Subcutaneous abdominal adipose tissue (tissue), 5 donors: ENCODE data around the gene MAPK7.
"Not testable (repeated sequence)": the region's sequence is repeated elsewhere in the genome, so short reads cannot be mapped to it uniquely, and the experiment has no call there.

Experiments
- H3K27ac ChIP-seq: one replicate; pipeline ENCODE4 v1.7.0; 2013; ENCODE audit warnings: low read depth, mild to moderate bottlenecking, inconsistent platforms, low read length, moderate library complexity
- H3K27me3 ChIP-seq, 5 donors: one replicate each; pipeline ENCODE4 v1.7.0; 2013; ENCODE audit warnings: low read length in 5 of 5, inconsistent platforms in 1 of 5; ENCODE audit not compliant: control insufficient read depth in 5 of 5, insufficient read depth in 4 of 5
- H3K36me3 ChIP-seq, 5 donors: one replicate each; pipeline ENCODE4 v1.7.0; 2013; ENCODE audit warnings: low read length in 5 of 5; ENCODE audit not compliant: control insufficient read depth in 5 of 5, insufficient read depth in 5 of 5
- H3K4me1 ChIP-seq, 5 donors: one replicate each; pipeline ENCODE4 v1.7.0; 2013; ENCODE audit warnings: low read length in 5 of 5, mild to moderate bottlenecking in 3 of 5, moderate library complexity in 1 of 5; ENCODE audit not compliant: control insufficient read depth in 5 of 5, insufficient read depth in 5 of 5
- H3K4me3 ChIP-seq, 5 donors: one replicate each; pipeline ENCODE4 v1.7.0; 2013; ENCODE audit warnings: low read length in 5 of 5, low read depth in 1 of 5
- H3K9ac ChIP-seq, 5 donors: one replicate each; pipeline ENCODE4 v1.7.0; 2013; ENCODE audit warnings: low read length in 5 of 5, mild to moderate bottlenecking in 4 of 5, moderate library complexity in 3 of 5
- H3K9me3 ChIP-seq, 5 donors: one replicate each; pipeline ENCODE4 v1.7.0; 2013; ENCODE audit warnings: low read length in 5 of 5; ENCODE audit not compliant: control insufficient read depth in 5 of 5
- donor health status: healthy.
- donor health status: healthy.
- donor health status: healthy.
- donor health status: healthy.
- donor health status: healthy.

The MAPK7 gene

GRCh38 chr17:19348081-19348650, 30.1 kb upstream of the MAPK7 start:
- no peaks in the 10 kb centered on the region for H3K36me3 ChIP-seq
- peaks cover 20 to 40% (median 40%) of the 10 kb centered on the region in 5 donors for H3K4me1 ChIP-seq
- no peaks in the 10 kb centered on the region for H3K9me3 ChIP-seq
- no peak overlapping the region for H3K27ac ChIP-seq
- H3K27me3 ChIP-seq, result no peaks in the 10 kb centered on the region
- no peak overlapping the region for H3K4me3 ChIP-seq
- no peak overlapping the region for H3K9ac ChIP-seq

- no peak overlapping the region for H3K27ac ChIP-seq
- H3K4me1 ChIP-seq, result peaks cover 20 to 38% (median 37%) of the 10 kb centered on the region in 5 donors
- H3K9ac ChIP-seq, result no peak overlapping the region
- H3K27me3 ChIP-seq, result no peaks in the 10 kb centered on the region
- no peak overlapping the region for H3K4me3 ChIP-seq
- H3K9me3 ChIP-seq, result no peaks in the 10 kb centered on the region
- no peaks in the 10 kb centered on the region for H3K36me3 ChIP-seq
Observed at GRCh38 chr17:19348806-19349205, 29.5 kb upstream of the MAPK7 start.

GRCh38 chr17:19353401-19353800, 24.9 kb upstream of the MAPK7 start:
- H3K27ac ChIP-seq, H3K36me3 ChIP-seq, H3K4me3 ChIP-seq, H3K9me3 ChIP-seq, H3K9ac ChIP-seq, H3K4me1 ChIP-seq, H3K27me3 ChIP-seq: not testable (repeated sequence)

- Histone ChIP-seq H3K9me3 (no peaks in the 10 kb centered on the region), H3K27ac (no peak overlapping the region), H3K27me3 (no peaks in the 10 kb centered on the region), H3K9ac (no peak overlapping the region), H3K36me3 (peaks cover 0 to 4% (median 3%) of the 10 kb centered on the region in 5 donors), H3K4me1 (peaks cover 0 to 4% (median 3%) of the 10 kb centered on the region in 5 donors), H3K4me3 (no peak overlapping the region)
Observed at GRCh38 chr17:19354748-19355147, 23.6 kb upstream of the MAPK7 start.

GRCh38 chr17:19357351-19357750, 20.9 kb upstream of the MAPK7 start:
- Histone ChIP-seq H3K27ac (no peak overlapping the region), H3K36me3 (peaks cover 0 to 4% (median 3%) of the 10 kb centered on the region in 5 donors), H3K9ac (no peak overlapping the region), H3K27me3 (no peaks in the 10 kb centered on the region), H3K9me3 (no peaks in the 10 kb centered on the region), H3K4me3 (no peak overlapping the region), H3K4me1 (peaks cover 2 to 11% (median 10%) of the 10 kb centered on the region in 5 donors)

GRCh38 chr17:19357761-19358160, 20.5 kb upstream of the MAPK7 start:
- Histone ChIP-seq H3K36me3 (peaks cover 0 to 4% (median 3%) of the 10 kb centered on the region in 5 donors), H3K9ac (no peak overlapping the region), H3K27me3 (no peaks in the 10 kb centered on the region), H3K4me3 (no peak overlapping the region), H3K4me1 (peaks cover 2 to 12% (median 11%) of the 10 kb centered on the region in 5 donors), H3K27ac (no peak overlapping the region), H3K9me3 (no peaks in the 10 kb centered on the region)

- Histone ChIP-seq H3K9me3 (no peaks in the 10 kb centered on the region), H3K27me3 (no peaks in the 10 kb centered on the region), H3K36me3 (peaks cover 0 to 4% (median 3%) of the 10 kb centered on the region in 5 donors), H3K27ac (no peak overlapping the region), H3K4me3 (no peak overlapping the region), H3K4me1 (peaks cover 2 to 19% (median 15%) of the 10 kb centered on the region in 5 donors), H3K9ac (no peak overlapping the region)
Observed at GRCh38 chr17:19359151-19359550, 19.1 kb upstream of the MAPK7 start.

- no peak overlapping the region for H3K9ac ChIP-seq
- peaks cover 2 to 19% (median 15%) of the 10 kb centered on the region in 5 donors for H3K4me1 ChIP-seq
- H3K4me3 ChIP-seq, result no peak overlapping the region
- H3K27me3 ChIP-seq, result no peaks in the 10 kb centered on the region
- H3K36me3 ChIP-seq, result peaks cover 0 to 4% (median 3%) of the 10 kb centered on the region in 5 donors
- no peak overlapping the region for H3K27ac ChIP-seq
- H3K9me3 ChIP-seq, result no peaks in the 10 kb centered on the region
Observed at GRCh38 chr17:19359856-19360255, 18.4 kb upstream of the MAPK7 start.

- H3K27me3 ChIP-seq, result no peaks in the 10 kb centered on the region
- H3K9me3 ChIP-seq, result no peaks in the 10 kb centered on the region
- H3K27ac ChIP-seq, result no peak overlapping the region
- no peak overlapping the region for H3K4me3 ChIP-seq
- no peak overlapping the region for H3K9ac ChIP-seq
- peaks cover 2 to 19% (median 15%) of the 10 kb centered on the region in 5 donors for H3K4me1 ChIP-seq
- peaks cover 0 to 4% (median 3%) of the 10 kb centered on the region in 5 donors for H3K36me3 ChIP-seq
Observed at GRCh38 chr17:19360772-19361171, 17.5 kb upstream of the MAPK7 start.

GRCh38 chr17:19361326-19361725, 17.0 kb upstream of the MAPK7 start:
- peak overlapping the region in 1 of 5 donors; percentile 22 for H3K9ac ChIP-seq

More at GRCh38 chr17:19361326-19361725, 17.0 kb upstream of the MAPK7 start:
- Histone ChIP-seq H3K4me1 (peaks cover 2 to 19% (median 15%) of the 10 kb centered on the region in 5 donors), H3K36me3 (peaks cover 0 to 4% (median 3%) of the 10 kb centered on the region in 5 donors), H3K27ac (no peak overlapping the region), H3K9me3 (no peaks in the 10 kb centered on the region), H3K27me3 (no peaks in the 10 kb centered on the region), H3K4me3 (no peak overlapping the region)
